Measurements from ENCODE around the gene TSNAX. TPM values are rescaled to one million over a fixed set of nuclear protein-coding genes. Genes with fewer than 3 reads are reported as not detected.

TSNAX gene
- polyA plus RNA-seq, 1 of the 3 experiments (the other 2 are of a cell fraction) = 15.7 TPM

GRCh38 chr1:231571904-231572303 is 43.4 kb downstream of the TSNAX start:
- Histone ChIP-seq H3K4me3 (ENCODE audit: low read depth in 2 of 2, low read length in 1 of 2) (no peak overlapping the region), H3K4me2 (no peak overlapping the region), H3K4me1 (ENCODE audit: control insufficient read depth in 1 of 2, insufficient read depth in 2 of 2, low read depth in 1 of 2, low read length in 1 of 2) (no peaks in the 10 kb centered on the region; a peak in 1 of 4 replicates), H3K9me2 (no peaks in the 10 kb centered on the region), H3K9me3 (no peaks in the 10 kb centered on the region), H3K27ac (ENCODE audit: low read depth in 2 of 2, low read length in 1 of 2) (no peak overlapping the region), H3F3A (replicated peaks; ENCODE audit: insufficient read depth) (no peaks in the 10 kb centered on the region), H2AFZ (ENCODE audit: low read depth) (no peak overlapping the region), H4K20me1 (ENCODE audit: insufficient read depth) (no peaks in the 10 kb centered on the region), H3K36me3 (replicated peaks in 1 of 2; ENCODE audit: control insufficient read depth in 1 of 2, insufficient read depth in 2 of 2, low read length in 1 of 2) (peaks cover 0 to 7% of the 10 kb centered on the region in 2 experiments), H3K9ac (no peak overlapping the region), H3K79me2 (ENCODE audit: insufficient read depth) (no peaks in the 10 kb centered on the region; the same call in 1 of the 2 replicates), H3K27me3 (ENCODE audit: insufficient read depth) (no peaks in the 10 kb centered on the region)
- TF ChIP-seq, protein P1, sequence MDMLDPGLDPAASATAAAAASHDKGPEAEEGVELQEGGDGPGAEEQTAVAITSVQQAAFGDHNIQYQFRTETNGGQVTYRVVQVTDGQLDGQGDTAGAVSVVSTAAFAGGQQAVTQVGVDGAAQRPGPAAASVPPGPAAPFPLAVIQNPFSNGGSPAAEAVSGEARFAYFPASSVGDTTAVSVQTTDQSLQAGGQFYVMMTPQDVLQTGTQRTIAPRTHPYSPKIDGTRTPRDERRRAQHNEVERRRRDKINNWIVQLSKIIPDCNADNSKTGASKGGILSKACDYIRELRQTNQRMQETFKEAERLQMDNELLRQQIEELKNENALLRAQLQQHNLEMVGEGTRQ (IDR thresholded peaks at IDR 0.05; ENCODE audit: borderline replicate concordance, low read depth, low read length) = no peak
- TF ChIP-seq CTCF (IDR thresholded peaks at IDR 0.05) (no peak), POLR2AphosphoS5 (IDR thresholded peaks at IDR 0.05; ENCODE audit: low read depth, low read length) (no peak), MEF2A (IDR thresholded peaks at IDR 0.05; ENCODE audit: borderline replicate concordance, low read depth) (no peak), TAF1 (IDR thresholded peaks at IDR 0.05; ENCODE audit: borderline replicate concordance, low read depth, low read length) (no peak)
- no peak for DNase-seq
- WGBS (ENCODE audit: low lambda C conversion rate) = 83% methylated on average over 6 of the region's 6 CpGs
- ChIA-PET CTCF (interaction anchor here (1.4 kb wide), 1 partner anchor 13 kb away, joined by 3 read pairs; no protein-coding TSS in a partner anchor), POLR2A (no interaction called here)

- CTCF ChIA-PET = interaction anchor here (0.9 to 1.3 kb wide), 2 partner anchors 9 to 238 kb away, joined by 4 to 5 read pairs; partner anchors contain the start of genes EXOC8 and SPRTN
- Histone ChIP-seq H4K20me1 (ENCODE audit: insufficient read depth) (no peaks in the 10 kb centered on the region), H3K4me1 (ENCODE audit: control insufficient read depth in 1 of 2, insufficient read depth in 2 of 2, low read depth in 1 of 2, low read length in 1 of 2) (no peaks in the 10 kb centered on the region; a peak in 1 of 4 replicates), H3K9me3 (no peaks in the 10 kb centered on the region), H3F3A (replicated peaks; ENCODE audit: insufficient read depth) (no peaks in the 10 kb centered on the region), H3K27me3 (ENCODE audit: insufficient read depth) (no peaks in the 10 kb centered on the region), H3K27ac (ENCODE audit: low read depth in 2 of 2, low read length in 1 of 2) (no peak overlapping the region), H3K79me2 (ENCODE audit: insufficient read depth) (no peaks in the 10 kb centered on the region; the same call in 1 of the 2 replicates), H3K9me2 (no peaks in the 10 kb centered on the region), H2AFZ (ENCODE audit: low read depth) (no peak overlapping the region), H3K4me3 (ENCODE audit: low read depth in 2 of 2, low read length in 1 of 2) (no peak overlapping the region), H3K36me3 (replicated peaks in 1 of 2; ENCODE audit: control insufficient read depth in 1 of 2, insufficient read depth in 2 of 2, low read length in 1 of 2) (no peaks in the 10 kb centered on the region), H3K4me2 (no peak overlapping the region), H3K9ac (no peak overlapping the region)
- POLR2A ChIA-PET = no interaction called here
- TF ChIP-seq TAF1 (IDR thresholded peaks at IDR 0.05; ENCODE audit: borderline replicate concordance, low read depth, low read length) = no peak
- TF ChIP-seq GABPA (IDR thresholded peaks at IDR 0.05; ENCODE audit: low read depth) = no peak
- TF ChIP-seq, protein P1 (IDR thresholded peaks at IDR 0.05; ENCODE audit: borderline replicate concordance, low read depth, low read length) = no peak
- no peak for TF ChIP-seq FOXM1 (IDR thresholded peaks at IDR 0.05; ENCODE audit: low read depth)
- TF ChIP-seq ELF1 (IDR thresholded peaks at IDR 0.05) = no peak
- no peak for TF ChIP-seq NFIC (IDR thresholded peaks at IDR 0.05; ENCODE audit: borderline replicate concordance)
- TF ChIP-seq PBX3 (IDR thresholded peaks at IDR 0.05) = no peak
- DNase-seq = no peak
- 97% methylated on average over 2 of the region's 2 CpGs for WGBS (ENCODE audit: low lambda C conversion rate)
Measured at GRCh38 chr1:231575472-231575871, 47.0 kb downstream of the TSNAX start.
